Stimulated activated CD8-positive, alpha-beta memory T cell treated with anti-CD3 and anti-CD28 coated beads, Interleukin-12 subunit alpha, Interleukin-12 subunit beta, amount 100 ng/mL, for 4 hours (primary cell): ENCODE measurements around the gene RHOV.
"Not testable (repeated sequence)": the region's sequence is repeated elsewhere in the genome, so short reads cannot be mapped to it uniquely, and the experiment has no call there.

Experiments used
- DNase-seq: peaks from one replicate; pipeline ENCODE4 v3.0.0-alpha.2; 2020; ENCODE audit warnings: low read depth

Gene RHOV

GRCh38 chr15:40872791-40873693, 992 bp downstream of the RHOV start:
- no peak for DNase-seq

GRCh38 chr15:40871749-40872617, 2.1 kb downstream of the RHOV start:
- DNase-seq: no peak

- DNase-seq: no peak
These were observed 3.3 kb downstream of the RHOV start for GRCh38 chr15:40870716-40871115.

- DNase-seq: no peak
These were observed 4.3 kb downstream of the RHOV start for GRCh38 chr15:40869686-40870085.

GRCh38 chr15:40867199-40867598, 6.8 kb downstream of the RHOV start:
- DNase-seq: no peak

GRCh38 chr15:40863660-40864270, 10.3 kb downstream of the RHOV start:
- no peak for DNase-seq

GRCh38 chr15:40861147-40861546, 12.9 kb downstream of the RHOV start:
- not testable (repeated sequence) for DNase-seq

GRCh38 chr15:40859206-40859851, 14.7 kb downstream of the RHOV start:
- DNase-seq: peak; percentile 50

GRCh38 chr15:40858706-40859105, 15.3 kb downstream of the RHOV start:
- no peak for DNase-seq

- peak; percentile 59 for DNase-seq
These were observed 16.3 kb downstream of the RHOV start for GRCh38 chr15:40857601-40858341.

- DNase-seq: no peak
These were observed 17.3 kb downstream of the RHOV start for GRCh38 chr15:40856746-40857145.

- DNase-seq: no peak
These were observed 18.3 kb downstream of the RHOV start for GRCh38 chr15:40855706-40856234.

- DNase-seq: no peak
These were observed 19.9 kb downstream of the RHOV start for GRCh38 chr15:40854161-40854560.

GRCh38 chr15:40853241-40853890, 20.7 kb downstream of the RHOV start:
- no peak for DNase-seq

- no peak for DNase-seq
These were observed 21.5 kb downstream of the RHOV start for GRCh38 chr15:40852529-40852928.

- no peak for DNase-seq
These were observed 23.4 kb downstream of the RHOV start for GRCh38 chr15:40850576-40851112.

- no peak for DNase-seq
These were observed 26.6 kb downstream of the RHOV start for GRCh38 chr15:40847223-40847961.

GRCh38 chr15:40846841-40847222, 27.2 kb downstream of the RHOV start:
- no peak for DNase-seq

- no peak for DNase-seq
These were observed 28.3 kb downstream of the RHOV start for GRCh38 chr15:40845511-40846284.
